Body of pancreas (tissue), 4 donors: ENCODE measurements around the gene ENO3. TPM values are rescaled to one million over a fixed set of nuclear protein-coding genes. Genes with fewer than 3 reads are reported as not detected.

ENCODE experiments used
- ATAC-seq: fragments of 150-250 bp; one replicate; pipeline ENCODE4 v1.9.1; 2016
- DNase-seq, 4 donors: peaks; one replicate each; pipeline ENCODE4 v3.0.0-alpha.2; 2019
- H3K27ac ChIP-seq, 4 donors: fragments of 200-600 bp; sonication (generic); 1 replicate in 3 of 4; 2 replicates in 1 of 4; pipeline versions ENCODE4 v1.5.1 to v1.6.1; 2016 to 2019; ENCODE audit warnings: mild to moderate bottlenecking in 1 of 4, mixed read lengths in 1 of 4, moderate library complexity in 1 of 4
- H3K27me3 ChIP-seq, 2 donors: fragments of 200-600 bp; sonication (generic); one replicate each; pipeline ENCODE4 v1.6.0; 2016; ENCODE audit warnings: mild to moderate bottlenecking in 1 of 2
- H3K36me3 ChIP-seq, 2 donors: fragments of 200-600 bp; sonication (generic); replicated peaks in 1 of 2; 2 replicates each; pipeline ENCODE4 v1.5.1; 2016; ENCODE audit warnings: low read depth in 2 of 2; ENCODE audit not compliant: insufficient read depth in 1 of 2
- H3K4me1 ChIP-seq: fragments of 200-600 bp; sonication (generic); one replicate; pipeline ENCODE4 v1.6.0; 2016
- H3K4me3 ChIP-seq, 2 donors: fragments of 200-600 bp; sonication (generic); 1 replicate in 1 of 2; 2 replicates in 1 of 2; pipeline ENCODE4 v1.5.1; 2016 to 2019
- H3K9me3 ChIP-seq, 3 donors: fragments of 200-600 bp; sonication (generic); 1 replicate in 2 of 3; 2 replicates in 1 of 3; pipeline ENCODE4 v1.5.1; 2016
- POLR2A ChIP-seq, 3 donors: fragments of 450-650 bp; IDR thresholded peaks; one replicate each; pipeline ENCODE4 v1.6.1; 2016; ENCODE audit warnings: antibody characterized with exemption in 3 of 3, mild to moderate bottlenecking in 2 of 3
- WGBS, 2 donors: methylation state at CpG; one replicate each; pipeline ENCODE4 v1.1.5; 2017; 5-methylcytosine and 5-hydroxymethylcytosine counted together
- intact Hi-C: fragments of 100-400 bp; cut with DNase I; formaldehyde crosslinking; loops from one replicate; pipeline ENCODE4 v1.15.1; 2023
- total RNA-seq, 2 donors: library from RNA; depleted of rRNA; stranded (reverse); fragments of >200 nt; gene quantifications; one replicate each; pipeline ENCODE4 v1.1.0, GENCODE V29; 2016
- TF ChIP-seq, protein P1 (sequence below), 7 experiments: fragments of 450-650 bp in 4 of 7; fragments of 200-600 bp in 3 of 7; sonication (generic) in 3 of 7; IDR thresholded peaks; one replicate each; pipeline ENCODE4 v1.5.1; 2016 to 2019; ENCODE audit warnings: antibody characterized with exemption in 7 of 7

Gene ENO3
- total RNA-seq, 2 donors from 2014 or later = 3.3 to 3.6 TPM

DNA sequence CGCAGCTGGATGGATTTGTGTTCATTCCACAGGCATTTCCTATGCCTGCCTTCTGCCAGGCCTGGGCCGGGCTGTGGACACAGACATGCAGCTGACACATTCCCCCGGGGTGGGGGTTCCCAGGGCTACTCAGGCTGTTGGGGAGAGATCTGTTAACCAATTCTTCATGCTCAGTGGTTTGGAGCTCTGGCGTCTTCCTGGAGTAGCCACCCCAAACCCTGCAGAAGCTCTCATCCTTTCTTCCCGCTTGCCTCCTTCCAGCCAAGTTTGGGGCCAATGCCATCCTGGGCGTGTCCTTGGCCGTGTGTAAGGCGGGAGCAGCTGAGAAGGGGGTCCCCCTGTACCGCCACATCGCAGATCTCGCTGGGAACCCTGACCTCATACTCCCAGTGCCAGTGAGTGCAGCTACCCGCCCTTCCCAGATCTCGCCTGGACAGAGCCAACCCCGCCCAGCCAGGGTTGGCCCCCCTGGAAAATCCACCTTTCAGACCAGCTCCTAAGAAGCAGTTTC lies 2.6 kb downstream of the ENO3 start:
- intact Hi-C loops = no loop called here
- Histone ChIP-seq H3K9me3 (no peaks in the 10 kb centered on the region), H3K27me3 (no peaks in the 10 kb centered on the region), H3K36me3 (no peaks in the 10 kb centered on the region), H3K27ac (no peak overlapping the region), H3K4me3 (no peak overlapping the region), H3K4me1 (peaks cover 9% of the 10 kb centered on the region)
- TF ChIP-seq POLR2A (IDR thresholded peaks at IDR 0.05) = no peak
- TF ChIP-seq, protein P1, sequence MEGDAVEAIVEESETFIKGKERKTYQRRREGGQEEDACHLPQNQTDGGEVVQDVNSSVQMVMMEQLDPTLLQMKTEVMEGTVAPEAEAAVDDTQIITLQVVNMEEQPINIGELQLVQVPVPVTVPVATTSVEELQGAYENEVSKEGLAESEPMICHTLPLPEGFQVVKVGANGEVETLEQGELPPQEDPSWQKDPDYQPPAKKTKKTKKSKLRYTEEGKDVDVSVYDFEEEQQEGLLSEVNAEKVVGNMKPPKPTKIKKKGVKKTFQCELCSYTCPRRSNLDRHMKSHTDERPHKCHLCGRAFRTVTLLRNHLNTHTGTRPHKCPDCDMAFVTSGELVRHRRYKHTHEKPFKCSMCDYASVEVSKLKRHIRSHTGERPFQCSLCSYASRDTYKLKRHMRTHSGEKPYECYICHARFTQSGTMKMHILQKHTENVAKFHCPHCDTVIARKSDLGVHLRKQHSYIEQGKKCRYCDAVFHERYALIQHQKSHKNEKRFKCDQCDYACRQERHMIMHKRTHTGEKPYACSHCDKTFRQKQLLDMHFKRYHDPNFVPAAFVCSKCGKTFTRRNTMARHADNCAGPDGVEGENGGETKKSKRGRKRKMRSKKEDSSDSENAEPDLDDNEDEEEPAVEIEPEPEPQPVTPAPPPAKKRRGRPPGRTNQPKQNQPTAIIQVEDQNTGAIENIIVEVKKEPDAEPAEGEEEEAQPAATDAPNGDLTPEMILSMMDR (IDR thresholded peaks at IDR 0.05) = no peak
- DNase-seq = no peak
- WGBS, 2 donors = 69 to 77% methylated on average over 14 of the region's 14 CpGs
- no peak for ATAC-seq

DNA sequence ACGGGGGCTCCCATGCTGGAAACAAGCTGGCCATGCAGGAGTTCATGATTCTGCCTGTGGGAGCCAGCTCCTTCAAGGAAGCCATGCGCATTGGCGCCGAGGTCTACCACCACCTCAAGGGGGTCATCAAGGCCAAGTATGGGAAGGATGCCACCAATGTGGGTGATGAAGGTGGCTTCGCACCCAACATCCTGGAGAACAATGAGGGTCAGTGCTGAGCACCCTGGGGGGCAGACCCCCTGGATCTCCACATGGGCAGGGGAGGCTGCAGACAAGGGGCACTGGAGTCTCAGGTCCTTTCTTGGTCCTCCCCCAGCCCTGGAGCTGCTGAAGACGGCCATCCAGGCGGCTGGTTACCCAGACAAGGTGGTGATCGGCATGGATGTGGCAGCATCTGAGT lies 4.2 kb downstream of the ENO3 start:
- 98 to 100% methylated on average over 4 to 8 of the region's 8 CpGs for WGBS, 2 donors
- DNase-seq (no peak), ATAC-seq (no peak)
- intact Hi-C loops = no loop called here
- Histone ChIP-seq H3K27me3 (no peaks in the 10 kb centered on the region), H3K36me3 (peaks cover 0 to 5% of the 10 kb centered on the region in 2 donors), H3K4me1 (peaks cover 8% of the 10 kb centered on the region), H3K4me3 (no peak overlapping the region), H3K9me3 (no peaks in the 10 kb centered on the region), H3K27ac (no peak overlapping the region)
- TF ChIP-seq POLR2A (IDR thresholded peaks at IDR 0.05) = no peak
- TF ChIP-seq, protein P1 (IDR thresholded peaks at IDR 0.05) = no peak

DNA sequence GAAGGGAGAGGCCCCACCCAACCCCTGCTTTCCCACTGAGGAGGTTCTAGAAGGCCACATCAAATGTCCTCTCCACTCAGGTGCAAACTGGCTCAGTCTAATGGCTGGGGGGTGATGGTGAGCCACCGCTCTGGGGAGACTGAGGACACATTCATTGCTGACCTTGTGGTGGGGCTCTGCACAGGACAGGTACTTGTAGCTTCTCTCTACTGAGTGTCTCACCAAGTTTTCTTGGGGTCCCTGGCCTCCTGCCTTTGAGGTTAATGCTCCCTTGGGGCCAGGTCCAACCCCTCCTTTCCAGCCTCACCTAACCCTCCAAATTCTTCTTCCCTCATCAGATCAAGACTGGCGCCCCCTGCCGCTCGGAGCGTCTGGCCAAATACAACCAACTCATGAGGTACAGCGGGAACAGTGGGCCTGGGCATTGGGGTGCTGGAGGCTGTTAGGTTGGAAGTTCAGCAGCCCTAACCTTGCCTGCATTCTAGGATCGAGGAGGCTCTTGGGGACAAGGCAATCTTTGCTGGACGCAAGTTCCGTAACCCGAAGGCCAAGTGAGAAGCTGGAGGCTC lies 5.7 kb downstream of the ENO3 start:
- intact Hi-C loops = no loop called here
- TF ChIP-seq POLR2A (IDR thresholded peaks at IDR 0.05) = no peak
- TF ChIP-seq, protein P1 (IDR thresholded peaks at IDR 0.05) = peak; percentile 9 to 47 (median 32)
- 62 to 67% methylated on average over 9 to 10 of the region's 10 CpGs for WGBS, 2 donors
- H3K9me3 ChIP-seq = no peaks in the 10 kb centered on the region
- H3K4me3 ChIP-seq = no peak overlapping the region
- H3K4me1 ChIP-seq = no peaks in the 10 kb centered on the region
- DNase-seq = peak; percentile 39 to 75 (median 58)
- no peak for ATAC-seq
- H3K27me3 ChIP-seq = no peaks in the 10 kb centered on the region
- H3K36me3 ChIP-seq = peaks cover 0 to 8% of the 10 kb centered on the region in 2 donors
- no peak overlapping the region for H3K27ac ChIP-seq

DNA sequence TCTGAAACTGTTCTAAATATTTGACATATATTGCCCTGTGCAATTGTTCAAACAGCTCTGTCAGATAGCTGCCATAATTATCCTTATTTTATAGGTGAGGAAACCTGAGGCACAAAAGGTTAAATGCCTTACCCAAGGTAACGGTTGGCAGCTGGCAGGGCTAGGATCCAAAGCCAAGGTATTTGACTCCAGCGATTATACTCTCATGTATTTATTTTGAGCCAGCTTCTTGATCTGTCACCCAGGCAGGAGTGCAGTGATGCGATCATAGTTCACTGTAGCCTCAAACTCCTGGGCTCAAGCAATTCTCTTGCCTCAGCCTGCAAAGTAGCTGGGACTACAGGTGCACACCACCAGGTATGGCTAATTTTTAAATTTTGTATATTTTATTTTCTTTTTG lies 7.2 kb downstream of the ENO3 start:
- TF ChIP-seq, protein P1 (IDR thresholded peaks at IDR 0.05) = no peak
- no peak for TF ChIP-seq POLR2A (IDR thresholded peaks at IDR 0.05)
- intact Hi-C loops = no loop called here
- 48% methylated on average over 3 of the region's 3 CpGs for WGBS, 2 donors
- peaks cover 0 to 8% of the 10 kb centered on the region in 2 donors for H3K36me3 ChIP-seq
- DNase-seq = no peak
- H3K9me3 ChIP-seq = no peaks in the 10 kb centered on the region
- no peak overlapping the region for H3K27ac ChIP-seq
- no peak for ATAC-seq
- H3K4me1 ChIP-seq = no peaks in the 10 kb centered on the region
- H3K27me3 ChIP-seq = no peaks in the 10 kb centered on the region
- H3K4me3 ChIP-seq = no peak overlapping the region
